ENCODE results near the gene OR52M1. TPM values are rescaled to one million over a fixed set of nuclear protein-coding genes. Genes with fewer than 3 reads are reported as not detected.

The OR52M1 gene
- total RNA-seq, 4 donors from 2014 or later = not detected

- H3K27me3 ChIP-seq = no peaks in the 10 kb centered on the region
- peaks cover 0 to 16% (median 13%) of the 10 kb centered on the region in 4 donors for H3K9me3 ChIP-seq
- TF ChIP-seq EP300 (IDR thresholded peaks at IDR 0.05) (no peak), POLR2AphosphoS5 (IDR thresholded peaks at IDR 0.05) (no peak), POLR2A (IDR thresholded peaks at IDR 0.05; ENCODE audit: low read depth) (no peak), CTCF (IDR thresholded peaks at IDR 0.05) (no peak)
- H3K27ac ChIP-seq (replicated peaks in 1 of 4) = no peak overlapping the region
- intact Hi-C loops (cut with DNase I) = no loop called here
- H3K4me3 ChIP-seq = no peak overlapping the region
- 75% methylated on average over 1 of the region's 1 CpG for WGBS
- no peaks in the 10 kb centered on the region for H3K36me3 ChIP-seq
- no peaks in the 10 kb centered on the region for H3K4me1 ChIP-seq
- DNase-seq (ENCODE audit: extremely low spot score) = no peak
Observed at GRCh38 chr11:4546878-4547277, 1.9 kb downstream of the OR52M1 start.

GRCh38 chr11:4547416-4547815 lies 2.4 kb downstream of the OR52M1 start:
- no peak overlapping the region for H3K27ac ChIP-seq (replicated peaks in 1 of 4)
- H3K36me3 ChIP-seq = no peaks in the 10 kb centered on the region
- DNase-seq (ENCODE audit: extremely low spot score) = no peak
- 48% methylated on average over 4 of the region's 4 CpGs for WGBS
- peaks cover 0 to 16% (median 13%) of the 10 kb centered on the region in 4 donors for H3K9me3 ChIP-seq
- TF ChIP-seq CTCF (IDR thresholded peaks at IDR 0.05) (no peak), POLR2AphosphoS5 (IDR thresholded peaks at IDR 0.05) (no peak), POLR2A (IDR thresholded peaks at IDR 0.05; ENCODE audit: low read depth) (no peak), EP300 (IDR thresholded peaks at IDR 0.05) (no peak)
- intact Hi-C loops (cut with DNase I) = no loop called here
- H3K4me1 ChIP-seq = no peaks in the 10 kb centered on the region
- H3K4me3 ChIP-seq = no peak overlapping the region
- no peaks in the 10 kb centered on the region for H3K27me3 ChIP-seq

GRCh38 chr11:4551346-4551979 lies 6.5 kb downstream of the OR52M1 start:
- no peaks in the 10 kb centered on the region for H3K4me1 ChIP-seq
- DNase-seq (ENCODE audit: extremely low spot score) = no peak

GRCh38 chr11:4559527-4560440 lies 14.8 kb downstream of the OR52M1 start:
- Histone ChIP-seq H3K4me1 (no peaks in the 10 kb centered on the region), H3K27me3 (peaks cover 0 to 3% (median 0%) of the 10 kb centered on the region in 4 donors), H3K36me3 (no peaks in the 10 kb centered on the region), H3K27ac (replicated peaks in 1 of 4) (no peak overlapping the region), H3K4me3 (no peak overlapping the region), H3K9me3 (no peaks in the 10 kb centered on the region)
- intact Hi-C loops (cut with DNase I) = no loop called here
- WGBS = 83% methylated on average over 6 of the region's 8 CpGs
- no peak for DNase-seq (ENCODE audit: extremely low spot score)
- TF ChIP-seq POLR2AphosphoS5 (IDR thresholded peaks at IDR 0.05) (no peak), POLR2A (IDR thresholded peaks at IDR 0.05; ENCODE audit: low read depth) (no peak), EP300 (IDR thresholded peaks at IDR 0.05) (no peak)

More at GRCh38 chr11:4551346-4551979, 6.5 kb downstream of the OR52M1 start:
- no peak for TF ChIP-seq POLR2A (IDR thresholded peaks at IDR 0.05; ENCODE audit: low read depth)
- TF ChIP-seq POLR2AphosphoS5 (IDR thresholded peaks at IDR 0.05) = no peak
- no peak for TF ChIP-seq CTCF (IDR thresholded peaks at IDR 0.05)
- TF ChIP-seq EP300 (IDR thresholded peaks at IDR 0.05) = no peak
- H3K36me3 ChIP-seq = no peaks in the 10 kb centered on the region
- 79% methylated on average over 8 of the region's 8 CpGs for WGBS
- no peak overlapping the region for H3K27ac ChIP-seq (replicated peaks in 1 of 4)
- peaks cover 0 to 32% (median 13%) of the 10 kb centered on the region in 4 donors for H3K9me3 ChIP-seq
- peaks cover 0 to 4% (median 0%) of the 10 kb centered on the region in 4 donors for H3K27me3 ChIP-seq
- intact Hi-C loops (cut with DNase I) = no loop called here
- no peak overlapping the region for H3K4me3 ChIP-seq

GRCh38 chr11:4560467-4560866 lies 15.5 kb downstream of the OR52M1 start:
- H3K4me3 ChIP-seq = no peak overlapping the region
- no peak for DNase-seq (ENCODE audit: extremely low spot score)

More at GRCh38 chr11:4560467-4560866, 15.5 kb downstream of the OR52M1 start:
- Histone ChIP-seq H3K27ac (replicated peaks in 1 of 4) (no peak overlapping the region), H3K27me3 (peaks cover 0 to 3% (median 0%) of the 10 kb centered on the region in 4 donors), H3K4me1 (no peaks in the 10 kb centered on the region), H3K36me3 (no peaks in the 10 kb centered on the region), H3K9me3 (no peaks in the 10 kb centered on the region)
- intact Hi-C loops (cut with DNase I) = no loop called here
- no peak for TF ChIP-seq CTCF (IDR thresholded peaks at IDR 0.05)
- TF ChIP-seq POLR2AphosphoS5 (IDR thresholded peaks at IDR 0.05) = no peak
- TF ChIP-seq EP300 (IDR thresholded peaks at IDR 0.05) = no peak
- no peak for TF ChIP-seq POLR2A (IDR thresholded peaks at IDR 0.05; ENCODE audit: low read depth)
- WGBS = 97% methylated on average over 1 of the region's 1 CpG
